Prostate gland (tissue), 2 donors: ENCODE data around the gene MAB21L2. TPM values are rescaled to one million over a fixed set of nuclear protein-coding genes. Genes with fewer than 3 reads are reported as not detected.

ENCODE experiments used
- DNase-seq: peaks from one replicate; pipeline ENCODE4 v3.0.0-alpha.2; 2019; ENCODE audit warnings: low spot score
- H3K27ac ChIP-seq, 2 donors: fragments of 200-600 bp; sonication (generic); 2 replicates each; pipeline ENCODE4 v1.5.1; 2017 to 2019
- H3K27me3 ChIP-seq: fragments of 200-600 bp; sonication (generic); replicated peaks from 2 replicates; pipeline ENCODE4 v1.5.1; 2019; ENCODE audit not compliant: insufficient read depth
- H3K36me3 ChIP-seq, 2 donors: fragments of 200-600 bp; sonication (generic); 1 replicate in 1 of 2; 2 replicates in 1 of 2; pipeline versions ENCODE4 v1.5.1 to v1.8.1; 2017 to 2019
- H3K4me1 ChIP-seq: fragments of 200-600 bp; sonication (generic); replicated peaks from 2 replicates; pipeline ENCODE4 v1.5.1; 2019
- H3K4me3 ChIP-seq, 2 donors: fragments of 200-600 bp; sonication (generic); 2 replicates each; pipeline ENCODE4 v1.5.1; 2017 to 2019
- H3K9me3 ChIP-seq: fragments of 200-600 bp; sonication (generic); 2 replicates; pipeline ENCODE4 v1.5.1; 2017
- CTCF ChIP-seq, 4 experiments: fragments of 200-600 bp in 2 of 4; fragments of 450-650 bp in 2 of 4; sonication (generic) in 2 of 4; IDR thresholded peaks; 1 replicate in 3 of 4; 2 replicates in 1 of 4; pipeline ENCODE4 v1.5.1; 2016 to 2019; ENCODE audit warnings: antibody characterized with exemption in 4 of 4, mild to moderate bottlenecking in 2 of 4, moderate library complexity in 2 of 4
- POLR2A ChIP-seq: fragments of 450-650 bp; IDR thresholded peaks from one replicate; pipeline ENCODE4 v1.6.1; 2016; ENCODE audit warnings: antibody characterized with exemption, mild to moderate bottlenecking
- POLR2AphosphoS5 ChIP-seq: sonication (generic); formaldehyde crosslinking; IDR thresholded peaks from one replicate; pipeline ENCODE4 v1.6.1; 2017; ENCODE audit warnings: antibody characterized with exemption
- WGBS: methylation state at CpG from one replicate; pipeline ENCODE4 v1.1.5; 2018; 5-methylcytosine and 5-hydroxymethylcytosine counted together
- intact Hi-C: fragments of 100-400 bp; cut with DNase I; formaldehyde crosslinking; loops from one replicate; pipeline ENCODE4 v1.14.2; 2022
- total RNA-seq, 2 donors: library from RNA; depleted of rRNA; stranded (reverse); fragments of >200 nt; gene quantifications; one replicate each; pipeline ENCODE4 v1.1.0, GENCODE V29; 2016

The MAB21L2 gene
- total RNA-seq, 2 donors from 2014 or later = 0.14 TPM; not detected in 1

GRCh38 chr4:150581056-150581605 lies 820 bp upstream of the MAB21L2 start:
- TF ChIP-seq CTCF (IDR thresholded peaks at IDR 0.05) (no peak), POLR2A (no peak), POLR2AphosphoS5 (no peak)

DNA sequence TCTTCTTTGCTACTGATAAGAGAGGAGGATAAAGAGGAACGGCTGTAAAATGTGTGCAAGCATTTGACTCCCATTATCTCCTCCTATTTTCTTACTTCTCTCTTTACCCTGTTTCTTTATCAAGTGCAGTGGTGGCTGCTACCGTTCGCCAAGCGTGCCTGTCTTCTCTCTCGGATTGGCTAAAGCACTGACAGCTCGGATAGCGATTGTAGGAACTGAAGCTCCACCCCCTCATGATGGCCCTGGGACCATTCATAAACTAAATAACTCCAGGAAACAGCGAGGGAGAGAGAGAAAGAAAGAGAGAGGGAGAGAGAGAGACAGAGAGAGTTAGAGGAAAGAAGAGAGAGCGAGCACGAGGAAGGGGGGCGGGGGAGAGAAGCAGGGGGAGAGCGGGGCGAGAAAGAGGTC lies 305 bp upstream of the MAB21L2 start:
- intact Hi-C loops = no loop called here
- H3K36me3 ChIP-seq = no peaks in the 10 kb centered on the region
- no peak overlapping the region for H3K4me3 ChIP-seq
- H3K9me3 ChIP-seq = no peaks in the 10 kb centered on the region
- DNase-seq = no peak
- TF ChIP-seq POLR2A (no peak), POLR2AphosphoS5 (no peak), CTCF (IDR thresholded peaks at IDR 0.05) (no peak)
- WGBS = 81% methylated on average over 13 of the region's 13 CpGs
- no peak overlapping the region for H3K27ac ChIP-seq
- no peaks in the 10 kb centered on the region for H3K27me3 ChIP-seq
- no peaks in the 10 kb centered on the region for H3K4me1 ChIP-seq

More at GRCh38 chr4:150581056-150581605, 820 bp upstream of the MAB21L2 start:
- Histone ChIP-seq H3K9me3 (no peaks in the 10 kb centered on the region), H3K27me3 (no peaks in the 10 kb centered on the region), H3K4me3 (no peak overlapping the region), H3K36me3 (no peaks in the 10 kb centered on the region), H3K27ac (no peak overlapping the region), H3K4me1 (no peaks in the 10 kb centered on the region)
- DNase-seq = no peak
- 95% methylated on average over 7 of the region's 7 CpGs for WGBS
- intact Hi-C loops = no loop called here

DNA sequence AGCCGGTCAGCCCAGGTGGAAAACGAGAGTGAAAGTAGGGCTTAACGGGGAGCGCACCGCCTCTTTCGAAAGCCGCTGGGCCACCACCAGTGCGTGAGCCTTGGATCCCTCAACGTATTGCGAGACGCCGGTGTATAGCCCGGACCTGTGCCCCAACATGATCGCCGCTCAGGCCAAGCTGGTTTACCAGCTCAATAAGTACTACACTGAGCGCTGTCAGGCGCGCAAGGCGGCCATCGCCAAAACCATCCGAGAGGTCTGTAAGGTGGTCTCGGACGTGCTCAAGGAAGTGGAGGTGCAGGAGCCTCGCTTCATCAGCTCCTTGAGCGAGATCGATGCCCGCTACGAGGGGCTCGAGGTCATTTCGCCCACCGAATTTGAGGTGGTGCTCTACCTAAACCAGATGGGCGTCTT lies 929 bp downstream of the MAB21L2 start:
- H3K4me3 ChIP-seq = no peak overlapping the region
- 77% methylated on average over 32 of the region's 32 CpGs for WGBS
- no peaks in the 10 kb centered on the region for H3K9me3 ChIP-seq
- no peaks in the 10 kb centered on the region for H3K36me3 ChIP-seq
- H3K4me1 ChIP-seq = no peaks in the 10 kb centered on the region
- intact Hi-C loops = no loop called here
- no peak for DNase-seq
- TF ChIP-seq CTCF (IDR thresholded peaks at IDR 0.05) = no peak
- TF ChIP-seq POLR2A = no peak
- TF ChIP-seq POLR2AphosphoS5 = no peak
- H3K27me3 ChIP-seq = no peaks in the 10 kb centered on the region
- H3K27ac ChIP-seq = no peak overlapping the region

DNA sequence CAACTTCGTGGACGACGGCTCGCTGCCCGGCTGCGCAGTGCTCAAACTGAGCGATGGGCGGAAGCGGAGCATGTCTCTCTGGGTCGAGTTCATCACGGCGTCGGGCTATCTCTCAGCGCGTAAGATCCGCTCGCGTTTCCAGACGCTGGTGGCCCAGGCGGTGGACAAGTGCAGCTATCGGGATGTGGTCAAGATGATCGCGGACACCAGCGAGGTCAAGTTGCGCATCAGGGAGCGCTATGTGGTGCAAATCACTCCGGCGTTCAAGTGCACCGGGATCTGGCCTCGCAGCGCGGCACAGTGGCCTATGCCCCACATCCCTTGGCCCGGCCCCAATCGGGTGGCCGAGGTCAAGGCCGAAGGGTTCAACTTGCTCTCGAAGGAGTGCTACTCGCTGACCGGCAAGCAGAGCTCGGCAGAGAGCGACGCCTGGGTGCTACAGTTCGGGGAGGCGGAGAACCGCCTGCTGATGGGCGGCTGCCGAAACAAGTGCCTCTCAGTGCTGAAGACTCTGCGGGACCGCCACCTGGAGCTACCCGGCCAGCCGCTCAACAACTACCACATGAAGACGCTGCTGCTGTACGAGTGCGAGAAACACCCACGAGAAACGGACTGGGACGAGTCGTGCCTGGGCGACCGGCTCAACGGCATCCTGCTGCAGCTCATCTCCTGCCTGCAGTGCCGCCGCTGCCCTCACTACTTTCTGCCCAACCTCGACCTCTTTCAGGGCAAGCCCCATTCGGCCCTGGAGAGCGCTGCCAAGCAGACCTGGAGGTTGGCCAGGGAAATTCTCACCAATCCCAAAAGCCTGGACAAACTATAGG lies 1.5 kb downstream of the MAB21L2 start:
- TF ChIP-seq CTCF (IDR thresholded peaks at IDR 0.05) = no peak
- no peak for TF ChIP-seq POLR2A
- TF ChIP-seq POLR2AphosphoS5 = no peak
- no peak for DNase-seq
- H3K4me3 ChIP-seq = no peak overlapping the region
- H3K27me3 ChIP-seq = no peaks in the 10 kb centered on the region
- H3K4me1 ChIP-seq = no peaks in the 10 kb centered on the region
- H3K36me3 ChIP-seq = no peaks in the 10 kb centered on the region
- H3K9me3 ChIP-seq = no peaks in the 10 kb centered on the region
- intact Hi-C loops = no loop called here
- 64% methylated on average over 66 of the region's 66 CpGs for WGBS
- no peak overlapping the region for H3K27ac ChIP-seq
